Lung (tissue), 12 donors: Measurements from ENCODE around the gene RFX4. TPM values are rescaled to one million over a fixed set of nuclear protein-coding genes. Genes with fewer than 3 reads are reported as not detected.

Experiments used
- ATAC-seq: fragments of 200-7000 bp; cut with Tn5 transposase; one replicate; pipeline ENCODE4 v1.9.1; 2020; ENCODE audit warnings: moderate number of reproducible peaks; ENCODE audit not compliant: insufficient read depth, low FRiP score
- DNase-seq, 3 donors: peaks; one replicate each; pipeline ENCODE4 v3.0.0-alpha.2; 2013 to 2017
- H3K27ac ChIP-seq, 2 donors: one replicate each; pipeline ENCODE4 v1.5.1; 2013; ENCODE audit warnings: mild to moderate bottlenecking in 2 of 2, moderate library complexity in 2 of 2, control low read depth in 1 of 2, inconsistent platforms in 1 of 2, low read depth in 1 of 2, low read length in 1 of 2
- H3K27me3 ChIP-seq, 3 donors: one replicate each; pipeline ENCODE4 v1.5.1; 2013; ENCODE audit warnings: low read length in 2 of 3; ENCODE audit not compliant: control insufficient read depth in 3 of 3, insufficient read depth in 3 of 3
- H3K36me3 ChIP-seq, 4 donors: one replicate each; pipeline ENCODE4 v1.5.1; 2013; ENCODE audit warnings: low read length in 4 of 4, mild to moderate bottlenecking in 1 of 4, moderate library complexity in 1 of 4; ENCODE audit not compliant: control insufficient read depth in 4 of 4, insufficient read depth in 4 of 4
- H3K4me1 ChIP-seq, 5 donors: one replicate each; pipeline ENCODE4 v1.5.1; 2013; ENCODE audit warnings: low read length in 5 of 5, mild to moderate bottlenecking in 2 of 5, moderate library complexity in 1 of 5; ENCODE audit not compliant: control insufficient read depth in 5 of 5, insufficient read depth in 5 of 5
- H3K4me3 ChIP-seq: one replicate; pipeline ENCODE4 v1.5.1; 2013; ENCODE audit warnings: mild to moderate bottlenecking, control low read depth, moderate library complexity
- H3K9ac ChIP-seq, 2 donors: one replicate each; pipeline ENCODE4 v1.5.1; 2013; ENCODE audit warnings: low read length in 2 of 2, control low read depth in 1 of 2; ENCODE audit not compliant: insufficient read depth in 1 of 2
- H3K9me3 ChIP-seq, 4 donors: one replicate each; pipeline ENCODE4 v1.5.1; 2013; ENCODE audit warnings: low read length in 3 of 4, mild to moderate bottlenecking in 1 of 4, moderate library complexity in 1 of 4; ENCODE audit not compliant: control insufficient read depth in 4 of 4, insufficient read depth in 3 of 4
- WGBS, 2 donors: extraction: QIAGEN DNeasy Blood & Tissue Kit; methylation state at CpG; one replicate each; pipeline ENCODE4 v1.1.7; 2013; 5-methylcytosine and 5-hydroxymethylcytosine counted together
- polyA plus RNA-seq, 2 donors: library from polyadenylated mRNA; stranded (reverse); fragments of 200-250 nt; gene quantifications; one replicate each; pipeline ENCODE4 v1.2.1, GENCODE V29; 2013
- total RNA-seq, 2 donors: library from RNA; depleted of rRNA in 1 of 2; stranded (reverse); fragments of >200 nt in 1 of 2; gene quantifications; one replicate each; pipeline ENCODE4 v1.2.1, GENCODE V29; 2014 to 2021
- TF ChIP-seq, protein P1 (sequence below): IDR thresholded peaks from 2 replicates; pipeline ENCODE4 v1.5.1; 2012; ENCODE audit warnings: mild to moderate bottlenecking; ENCODE audit errors: control extremely low read depth, extremely low read depth
- donor health status: control.
- donor health status: control.
- donor health status: Bipolar disorder and iron deficiency.
- donor health status: healthy.
- donor health status: DM: yes; HTN: yes; CAD: no.

RFX4 gene
- total and polyA plus RNA-seq, 4 donors = not detected

DNA sequence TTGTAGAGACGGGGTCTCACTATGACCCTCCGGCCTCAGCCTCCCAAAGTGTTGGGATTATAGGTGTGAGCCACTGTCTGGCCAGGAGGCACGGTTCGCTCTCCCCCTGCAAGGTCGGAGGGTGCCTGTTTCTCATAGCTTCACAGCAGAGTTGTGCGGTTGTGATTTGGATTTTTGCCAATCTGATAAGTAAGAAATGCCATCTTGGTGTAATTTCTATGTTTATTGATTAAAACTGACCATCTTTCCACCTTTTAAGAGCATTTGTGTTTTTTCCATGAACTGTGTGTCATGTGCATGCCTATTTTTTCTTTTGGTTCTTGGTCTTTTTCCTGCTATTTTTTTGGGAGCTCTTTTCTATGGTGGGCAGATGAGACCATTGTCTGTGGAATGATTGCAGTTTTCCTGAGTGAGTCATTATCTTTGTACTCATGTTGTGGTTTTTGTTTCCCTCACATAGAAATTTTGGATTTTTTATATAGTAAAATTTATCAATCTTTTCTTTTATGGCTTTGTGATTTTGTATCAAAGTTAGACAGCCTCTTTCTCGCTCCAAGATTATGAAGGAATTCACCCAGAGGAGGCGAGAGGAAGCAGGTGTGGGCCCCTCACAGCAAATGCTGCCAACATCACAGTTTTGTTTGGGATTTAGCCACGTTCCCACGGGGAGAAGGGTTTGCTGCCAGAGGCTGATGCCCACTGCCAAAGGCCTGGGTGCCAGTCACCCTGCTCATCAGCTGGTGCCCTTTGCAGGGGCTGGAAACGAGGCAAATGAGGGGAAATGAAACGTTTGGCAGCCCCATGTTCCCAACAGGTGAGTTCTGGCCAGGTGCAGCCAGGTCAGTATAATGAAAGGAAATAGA is 47.2 kb downstream of the RFX4 start:
- H3K4me1 ChIP-seq = peaks cover 0 to 2% (median 0%) of the 10 kb centered on the region in 5 donors
- H3K27me3 ChIP-seq = peaks cover 0 to 3% (median 0%) of the 10 kb centered on the region in 3 donors
- no peaks in the 10 kb centered on the region for H3K36me3 ChIP-seq
- no peak overlapping the region for H3K4me3 ChIP-seq
- H3K27ac ChIP-seq = no peak overlapping the region
- no peaks in the 10 kb centered on the region for H3K9me3 ChIP-seq
- no peak overlapping the region for H3K9ac ChIP-seq
- TF ChIP-seq, protein P1, sequence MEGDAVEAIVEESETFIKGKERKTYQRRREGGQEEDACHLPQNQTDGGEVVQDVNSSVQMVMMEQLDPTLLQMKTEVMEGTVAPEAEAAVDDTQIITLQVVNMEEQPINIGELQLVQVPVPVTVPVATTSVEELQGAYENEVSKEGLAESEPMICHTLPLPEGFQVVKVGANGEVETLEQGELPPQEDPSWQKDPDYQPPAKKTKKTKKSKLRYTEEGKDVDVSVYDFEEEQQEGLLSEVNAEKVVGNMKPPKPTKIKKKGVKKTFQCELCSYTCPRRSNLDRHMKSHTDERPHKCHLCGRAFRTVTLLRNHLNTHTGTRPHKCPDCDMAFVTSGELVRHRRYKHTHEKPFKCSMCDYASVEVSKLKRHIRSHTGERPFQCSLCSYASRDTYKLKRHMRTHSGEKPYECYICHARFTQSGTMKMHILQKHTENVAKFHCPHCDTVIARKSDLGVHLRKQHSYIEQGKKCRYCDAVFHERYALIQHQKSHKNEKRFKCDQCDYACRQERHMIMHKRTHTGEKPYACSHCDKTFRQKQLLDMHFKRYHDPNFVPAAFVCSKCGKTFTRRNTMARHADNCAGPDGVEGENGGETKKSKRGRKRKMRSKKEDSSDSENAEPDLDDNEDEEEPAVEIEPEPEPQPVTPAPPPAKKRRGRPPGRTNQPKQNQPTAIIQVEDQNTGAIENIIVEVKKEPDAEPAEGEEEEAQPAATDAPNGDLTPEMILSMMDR = no peak
- WGBS, 2 donors = 57 to 75% methylated on average over 12 of the region's 12 CpGs
- ATAC-seq (no peak), DNase-seq (peak in 1 of 3 donors; percentile 3)

DNA sequence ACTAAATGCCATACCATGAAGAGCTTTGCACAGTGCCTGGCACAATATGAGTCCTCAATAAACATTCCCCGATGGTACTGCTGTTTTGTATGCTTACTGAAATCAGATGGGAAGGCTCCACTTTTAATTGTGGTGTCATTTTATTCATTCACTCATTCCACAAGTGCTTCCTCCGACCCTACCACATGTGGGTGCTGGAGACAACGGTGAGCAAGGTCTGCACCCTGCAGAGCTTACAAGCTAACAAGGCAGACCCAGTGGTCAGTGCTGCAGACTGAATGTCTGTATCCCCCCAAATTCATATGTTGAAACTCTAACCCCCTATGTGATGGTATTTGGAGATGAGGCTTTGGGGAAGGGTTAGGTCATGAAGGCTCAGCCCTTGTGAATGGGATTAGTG is 48.3 kb downstream of the RFX4 start:
- DNase-seq (no peak), ATAC-seq (no peak)
- Histone ChIP-seq H3K27ac (no peak overlapping the region), H3K27me3 (peaks cover 0 to 3% (median 0%) of the 10 kb centered on the region in 3 donors), H3K4me1 (peaks cover 0 to 2% (median 0%) of the 10 kb centered on the region in 5 donors), H3K9me3 (no peaks in the 10 kb centered on the region), H3K36me3 (no peaks in the 10 kb centered on the region), H3K4me3 (no peak overlapping the region), H3K9ac (no peak overlapping the region)
- TF ChIP-seq, protein P1 = no peak
- 75 to 77% methylated on average over 3 of the region's 3 CpGs for WGBS, 2 donors

DNA sequence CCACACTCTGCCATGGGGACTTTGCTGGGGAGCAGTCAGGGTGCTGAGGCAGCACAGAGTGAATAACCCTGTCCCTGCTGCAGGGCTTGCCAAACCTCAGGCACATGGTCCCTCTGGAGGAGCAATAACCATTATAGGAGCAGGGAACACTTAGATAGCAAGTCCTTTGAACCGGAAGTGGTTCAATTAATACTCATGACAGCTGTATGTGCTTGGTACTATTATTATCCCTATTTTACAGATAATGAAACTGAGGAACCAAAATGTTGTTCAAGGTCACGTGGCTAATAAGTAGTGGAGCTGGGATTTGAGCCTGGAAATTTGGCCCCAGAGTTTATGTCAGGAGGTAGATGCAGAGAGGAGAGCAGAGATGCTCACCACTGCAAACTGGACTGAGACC is 49.0 kb downstream of the RFX4 start:
- ATAC-seq (no peak), DNase-seq (no peak)
- WGBS, 2 donors = 68 to 75% methylated on average over 2 of the region's 2 CpGs
- Histone ChIP-seq H3K4me3 (no peak overlapping the region), H3K27ac (no peak overlapping the region), H3K36me3 (no peaks in the 10 kb centered on the region), H3K27me3 (peaks cover 0 to 3% (median 0%) of the 10 kb centered on the region in 3 donors), H3K9ac (no peak overlapping the region), H3K4me1 (peaks cover 0 to 2% (median 0%) of the 10 kb centered on the region in 5 donors), H3K9me3 (no peaks in the 10 kb centered on the region)
- TF ChIP-seq, protein P1 = no peak
